Suppressor macrophage treated with lipopolysaccharide for 1 hour (primary cell): ENCODE data around the gene ACOXL.

Source experiments
- DNase-seq, 3 donors: peaks; one replicate each; pipeline ENCODE4 v3.0.0-alpha.2; 2020 to 2022

Gene ACOXL

DNA sequence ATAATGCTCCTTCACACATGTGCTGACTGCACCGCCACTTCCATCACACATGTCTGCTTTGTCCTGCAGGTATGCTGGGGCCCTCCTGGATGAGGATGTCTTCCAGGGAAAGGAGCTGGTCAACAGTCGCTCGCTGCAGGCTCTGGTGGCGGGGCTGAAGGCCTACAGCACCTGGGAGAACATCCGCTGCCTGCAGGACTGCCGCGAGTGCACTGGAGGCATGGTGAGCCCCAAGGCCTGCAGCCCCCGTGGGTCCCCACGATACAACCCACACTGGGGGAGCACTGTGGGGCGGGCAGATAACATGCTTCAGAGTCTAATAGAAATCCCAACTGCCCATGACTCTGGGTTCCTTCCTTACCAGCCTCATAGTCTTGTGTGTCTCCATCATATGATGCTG lies 201.0 kb downstream of the ACOXL start:
- DNase-seq = no peak

DNA sequence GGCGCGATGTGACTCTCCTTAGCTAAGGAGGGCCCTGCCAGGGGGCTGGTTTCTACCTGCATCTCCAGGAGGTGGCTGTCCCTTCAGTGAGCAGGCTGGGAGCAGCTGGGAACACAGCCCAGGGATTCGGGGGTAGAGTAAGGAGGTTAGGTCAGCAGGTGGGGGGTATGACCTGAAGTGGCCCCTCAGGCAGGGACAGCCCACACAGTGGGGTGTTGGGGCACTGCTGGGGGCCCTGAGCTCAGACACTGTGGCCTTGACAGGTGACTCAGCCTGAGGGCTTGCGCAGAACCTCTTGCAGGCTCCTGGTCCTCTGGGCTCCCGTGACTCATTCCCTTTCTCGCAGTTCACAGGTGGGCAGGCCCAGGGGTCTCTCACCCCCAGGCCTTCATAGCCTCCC lies 202.6 kb downstream of the ACOXL start:
- no peak for DNase-seq

GRCh38 chr2:110940376-110940910 lies 208.1 kb downstream of the ACOXL start:
- no peak for DNase-seq

DNA sequence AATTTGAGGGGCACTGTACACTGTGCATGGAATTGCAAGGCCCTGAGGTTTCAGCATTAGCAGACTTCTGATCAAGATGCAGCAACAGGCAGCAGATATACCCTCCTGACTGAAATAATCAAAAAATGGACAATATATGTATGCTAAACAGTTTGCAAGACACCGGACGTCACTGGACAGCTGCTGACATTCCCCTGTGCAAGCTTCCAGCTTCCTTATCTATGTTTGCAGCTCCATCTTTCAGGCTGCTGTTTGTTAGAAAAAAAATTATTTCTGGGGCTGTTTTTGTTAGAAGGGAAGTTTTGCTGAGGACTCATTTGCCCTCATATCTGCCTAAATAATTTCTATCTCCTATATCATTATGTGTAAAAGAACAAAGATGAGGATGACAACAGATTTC lies 208.9 kb downstream of the ACOXL start:
- DNase-seq = no peak

DNA sequence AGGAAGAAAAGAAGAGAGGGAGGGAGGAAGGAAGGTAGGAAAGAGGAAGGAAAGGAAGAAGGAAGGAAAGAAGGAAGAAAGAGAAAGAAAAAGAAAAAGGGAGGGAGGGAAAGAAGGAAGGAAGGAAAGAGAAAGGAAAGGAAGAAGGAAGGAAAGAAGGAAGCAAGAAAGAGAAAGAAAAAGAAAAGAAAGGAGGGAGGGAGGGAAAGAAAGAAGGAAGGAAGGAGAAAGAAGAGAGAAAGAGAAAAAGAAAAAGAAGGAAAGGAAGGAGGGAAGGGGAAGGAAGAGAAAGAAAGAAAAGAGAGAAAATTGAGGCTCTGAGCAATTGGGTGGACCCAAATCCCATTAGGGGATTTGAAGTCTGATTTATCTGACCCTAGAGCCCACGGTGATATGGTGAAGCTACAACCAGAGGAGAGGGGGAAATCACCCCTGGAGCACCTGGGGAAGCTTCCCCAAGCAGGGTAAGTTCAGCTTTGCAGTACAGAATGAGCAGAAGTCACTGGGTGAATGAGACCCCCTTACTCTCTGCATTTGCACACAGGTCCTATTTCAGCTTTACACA lies 210.8 kb downstream of the ACOXL start:
- no peak for DNase-seq

GRCh38 chr2:110946902-110947301 lies 214.5 kb downstream of the ACOXL start:
- peak; percentile 66 to 70 (median 67) for DNase-seq

GRCh38 chr2:110948027-110948674 lies 215.8 kb downstream of the ACOXL start:
- no peak for DNase-seq

GRCh38 chr2:110950281-110950680 lies 217.9 kb downstream of the ACOXL start:
- DNase-seq = no peak

GRCh38 chr2:110955045-110955444 lies 222.7 kb downstream of the ACOXL start:
- DNase-seq = no peak

DNA sequence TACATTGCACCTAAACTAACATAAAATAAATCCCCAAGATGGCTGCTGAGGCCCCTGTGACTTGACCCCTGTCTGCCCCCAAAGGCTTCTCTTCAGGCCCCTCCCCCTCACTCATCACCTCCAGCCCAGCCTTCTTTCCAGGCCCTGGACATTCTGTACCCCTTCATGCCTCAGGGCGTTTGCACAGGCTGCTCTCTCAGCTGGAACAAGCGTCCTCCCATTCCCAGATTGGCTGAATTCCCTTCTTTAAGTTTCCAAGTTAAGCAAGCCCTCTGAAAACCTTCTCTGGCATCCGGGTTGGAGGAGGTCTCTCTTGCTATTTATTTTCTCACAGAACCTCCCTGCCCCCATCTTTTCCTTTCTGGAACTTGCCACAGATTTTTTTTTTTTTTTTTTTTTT lies 223.2 kb downstream of the ACOXL start:
- no peak for DNase-seq

GRCh38 chr2:110957293-110957692 lies 224.9 kb downstream of the ACOXL start:
- no peak for DNase-seq

DNA sequence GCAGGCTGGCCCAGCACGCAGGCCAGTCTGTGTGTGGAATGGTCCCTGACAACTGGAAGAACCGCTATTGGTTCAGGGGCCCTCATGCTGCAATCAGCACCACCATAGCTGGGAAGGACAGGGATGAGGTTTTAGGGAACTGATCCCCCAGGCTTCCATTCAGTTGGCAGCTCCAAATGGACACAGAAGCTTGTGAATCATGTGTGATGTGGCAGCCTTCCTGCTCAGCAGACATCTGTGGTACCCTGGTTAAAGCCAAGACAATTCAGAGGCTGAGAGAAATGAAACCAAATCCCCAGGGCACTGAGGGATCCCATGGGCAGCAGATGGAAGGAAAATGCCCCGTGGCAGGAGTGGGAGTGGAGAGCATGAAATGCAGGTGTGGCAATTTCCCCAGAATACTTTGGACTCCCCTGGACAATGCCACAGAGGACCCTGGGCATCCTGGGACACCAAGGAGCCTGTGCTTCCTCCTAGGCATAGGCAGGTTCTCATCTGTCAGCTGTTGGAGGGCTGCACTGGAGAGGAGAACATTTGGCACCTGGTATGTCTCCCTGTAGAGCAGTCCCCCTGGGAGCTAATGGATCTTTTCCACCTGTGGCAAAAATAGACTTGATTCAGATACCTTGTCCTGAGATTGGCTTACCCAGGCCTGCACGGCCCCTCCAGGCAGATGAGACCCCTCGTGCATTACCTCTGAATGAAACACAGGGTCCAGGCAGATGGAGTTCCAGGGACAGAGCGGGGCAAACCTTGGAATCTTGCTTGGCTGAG lies 226.2 kb downstream of the ACOXL start:
- no peak for DNase-seq

- no peak for DNase-seq
Measured at GRCh38 chr2:110959198-110959597, 226.8 kb downstream of the ACOXL start.

DNA sequence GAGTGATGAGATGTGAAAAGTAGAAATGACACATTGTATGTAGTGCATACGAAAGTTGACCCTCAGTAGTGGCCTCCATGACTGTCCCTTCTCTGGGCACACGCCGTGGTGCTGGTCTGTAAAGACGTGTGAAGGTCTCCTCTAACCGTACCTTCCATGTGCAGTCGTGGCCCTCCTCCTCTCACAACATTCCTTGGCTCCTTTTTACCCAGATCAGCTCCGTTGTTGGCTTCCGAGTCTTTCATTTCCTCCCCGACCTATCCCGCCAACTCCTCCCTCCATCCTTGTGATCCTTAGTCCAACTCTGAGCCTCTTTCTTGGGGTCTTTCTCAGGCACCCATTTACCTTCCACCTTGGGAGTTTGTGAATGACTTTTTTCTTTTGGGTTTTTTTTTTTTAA lies 227.9 kb downstream of the ACOXL start:
- no peak for DNase-seq

- no peak for DNase-seq
Measured at GRCh38 chr2:110960954-110961353, 228.6 kb downstream of the ACOXL start.

DNA sequence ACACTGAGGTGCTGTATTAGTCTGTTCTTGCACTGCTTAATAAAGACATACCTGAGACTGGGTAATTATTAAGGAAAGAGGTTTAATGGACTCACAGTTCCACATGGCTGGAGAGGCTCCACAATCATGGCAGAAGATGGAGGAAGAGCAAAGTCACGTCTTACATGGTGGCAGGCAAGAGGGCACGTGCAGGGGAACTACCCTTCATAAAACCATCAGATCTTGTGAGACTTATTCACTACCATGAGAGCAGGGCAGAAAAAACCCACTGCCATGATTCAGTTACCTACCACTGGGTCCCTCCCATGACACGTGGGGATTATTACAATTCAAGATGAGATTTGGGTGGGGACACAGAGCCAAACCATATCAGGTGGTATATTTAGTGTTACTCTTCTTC lies 229.3 kb downstream of the ACOXL start:
- DNase-seq = peak in 2 of 3 donors; percentile 17 to 20

DNA sequence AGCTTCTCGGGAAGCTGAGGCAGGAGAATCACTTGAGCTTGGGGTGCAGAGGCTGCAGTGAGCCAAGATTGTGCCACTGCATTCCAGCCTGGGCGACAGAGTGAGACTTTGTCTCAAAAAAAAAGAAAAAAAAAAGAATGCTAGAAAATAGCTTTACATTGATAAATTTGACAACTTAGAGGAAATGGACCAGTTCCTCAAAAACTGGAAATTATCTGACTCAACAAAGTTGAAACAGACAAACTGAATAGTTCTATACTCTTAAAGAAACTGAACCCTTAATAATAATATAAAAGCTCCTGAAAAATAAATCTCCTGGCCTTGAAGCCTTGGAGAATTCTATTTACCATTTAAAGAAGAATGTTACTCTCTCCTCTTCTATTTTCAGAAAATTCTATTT lies 237.3 kb downstream of the ACOXL start:
- peak in 2 of 3 donors; percentile 53 to 55 for DNase-seq

DNA sequence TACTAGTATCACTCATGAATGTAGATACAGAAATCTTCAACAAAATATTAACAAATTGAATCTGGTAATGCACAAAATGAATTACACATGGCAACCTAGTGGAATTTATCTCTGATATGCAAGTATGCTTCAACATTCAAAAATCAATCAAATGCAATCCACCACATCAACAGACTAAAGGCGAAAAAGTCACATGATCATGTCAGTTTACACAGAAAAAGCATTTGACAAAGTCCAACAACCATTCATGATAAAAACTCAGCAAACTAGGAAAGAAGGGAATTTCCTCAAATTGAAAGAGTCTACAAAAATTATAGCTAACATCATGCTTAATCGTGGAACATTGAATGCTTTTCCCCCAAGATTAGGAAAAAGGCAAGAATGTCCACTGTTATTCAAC lies 237.8 kb downstream of the ACOXL start:
- no peak for DNase-seq

DNA sequence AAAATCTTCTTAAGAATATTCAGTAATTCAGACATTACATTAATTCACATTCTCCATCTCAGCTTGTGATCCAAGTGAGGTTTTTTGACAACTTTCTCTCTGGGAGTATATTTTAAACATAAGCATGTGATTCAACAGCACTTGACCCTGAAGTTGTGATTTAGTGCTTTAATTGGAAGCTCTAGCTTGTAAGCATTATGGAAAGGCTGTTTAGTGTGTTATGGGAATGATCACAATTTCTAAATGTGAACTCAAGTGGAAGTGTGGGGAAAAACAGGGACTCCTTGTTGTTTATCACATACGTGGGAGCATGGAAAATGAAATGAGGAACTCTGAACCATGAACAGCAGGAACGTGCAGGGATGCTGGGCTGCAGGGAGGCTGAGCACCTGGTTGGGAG lies 239.4 kb downstream of the ACOXL start:
- DNase-seq = peak; percentile 44 to 67 (median 53)

GRCh38 chr2:110973262-110973661 lies 240.9 kb downstream of the ACOXL start:
- peak; percentile 47 to 63 (median 50) for DNase-seq

DNA sequence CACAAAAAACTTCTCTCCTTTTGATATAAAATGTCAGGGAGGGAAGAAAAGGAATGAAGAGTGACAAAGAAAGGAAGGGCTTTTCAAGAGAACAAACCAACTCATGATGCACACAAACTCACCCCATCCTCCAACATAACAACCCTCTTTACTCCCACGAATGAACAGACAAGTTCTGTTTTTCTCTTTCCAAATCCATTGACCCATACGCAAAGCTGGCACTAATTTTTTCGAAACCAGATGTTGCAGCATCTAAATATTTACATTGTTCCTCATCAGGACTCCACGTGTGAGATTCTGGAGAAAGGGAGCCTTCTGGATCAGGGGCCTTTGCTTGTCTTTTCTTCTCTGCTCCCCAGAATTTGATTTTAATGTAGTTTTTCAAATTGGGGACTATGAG lies 245.0 kb downstream of the ACOXL start:
- peak; percentile 61 to 84 (median 81) for DNase-seq

- no peak for DNase-seq
Measured at GRCh38 chr2:110978148-110978547, 245.8 kb downstream of the ACOXL start.

GRCh38 chr2:110978756-110979470 lies 246.5 kb downstream of the ACOXL start:
- no peak for DNase-seq
